Liver (tissue), 9 donors: ENCODE data around the gene AHDC1. TPM values are rescaled to one million over a fixed set of nuclear protein-coding genes. Genes with fewer than 3 reads are reported as not detected.
A peak's percentile ranks its signal among the peaks of the same experiment; 100 is the strongest.

Source experiments
- DNase-seq: peaks from one replicate; pipeline ENCODE4 v3.0.0-alpha.2; 2017; ENCODE audit warnings: low spot score
- H3K27ac ChIP-seq, 2 donors: one replicate each; pipeline ENCODE4 v1.7.0; 2013; ENCODE audit warnings: inconsistent platforms in 2 of 2, low read length in 2 of 2, control low read depth in 1 of 2, low read depth in 1 of 2, mild to moderate bottlenecking in 1 of 2
- H3K27me3 ChIP-seq, 4 donors: one replicate each; pipeline versions ENCODE4 v1.6.1 to v1.7.0; 2013; ENCODE audit warnings: low read length in 3 of 4, inconsistent platforms in 1 of 4, mild to moderate bottlenecking in 1 of 4, moderate library complexity in 1 of 4; ENCODE audit not compliant: control insufficient read depth in 4 of 4, insufficient read depth in 4 of 4
- H3K36me3 ChIP-seq, 4 donors: one replicate each; pipeline versions ENCODE4 v1.6.1 to v1.7.0; 2013; ENCODE audit warnings: low read length in 3 of 4, mild to moderate bottlenecking in 3 of 4, low read depth in 1 of 4, moderate library complexity in 1 of 4; ENCODE audit not compliant: control insufficient read depth in 4 of 4, insufficient read depth in 3 of 4
- H3K4me1 ChIP-seq, 4 donors: one replicate each; pipeline versions ENCODE4 v1.6.1 to v1.7.0; 2013; ENCODE audit warnings: low read length in 3 of 4, mild to moderate bottlenecking in 3 of 4, moderate library complexity in 1 of 4; ENCODE audit not compliant: control insufficient read depth in 4 of 4, insufficient read depth in 4 of 4
- H3K4me3 ChIP-seq, 3 donors: one replicate each; pipeline versions ENCODE4 v1.6.1 to v1.7.0; 2013; ENCODE audit warnings: low read length in 3 of 3, control low read depth in 1 of 3, low read depth in 1 of 3, mild to moderate bottlenecking in 1 of 3
- H3K9ac ChIP-seq, 2 donors: one replicate each; pipeline ENCODE4 v1.7.0; 2013; ENCODE audit warnings: low read length in 2 of 2, mild to moderate bottlenecking in 2 of 2, moderate library complexity in 2 of 2, control low read depth in 1 of 2, low read depth in 1 of 2
- H3K9me3 ChIP-seq, 4 donors: one replicate each; pipeline versions ENCODE4 v1.6.1 to v1.7.0; 2013; ENCODE audit warnings: low read length in 3 of 4; ENCODE audit not compliant: control insufficient read depth in 4 of 4
- FOXA1 ChIP-seq: IDR thresholded peaks from 2 replicates; pipeline ENCODE4 v1.6.1; 2016; ENCODE audit warnings: antibody characterized with exemption
- FOXA2 ChIP-seq: IDR thresholded peaks from 2 replicates; pipeline ENCODE4 v1.6.1; 2016; ENCODE audit warnings: antibody characterized with exemption
- GABPA ChIP-seq, 2 donors: IDR thresholded peaks in 1 of 2; conservative IDR thresholded peaks in 1 of 2; 2 replicates each; pipeline ENCODE4 v1.6.1; 2016; ENCODE audit warnings: antibody characterized with exemption in 2 of 2, mild to moderate bottlenecking in 1 of 2, moderate library complexity in 1 of 2
- HNF4A ChIP-seq, 2 donors: conservative IDR thresholded peaks; 2 replicates each; pipeline ENCODE4 v1.6.1; 2016; ENCODE audit warnings: antibody characterized with exemption in 2 of 2, mild to moderate bottlenecking in 2 of 2
- HNF4G ChIP-seq: IDR thresholded peaks from 2 replicates; pipeline ENCODE4 v1.6.1; 2016; ENCODE audit warnings: antibody characterized with exemption
- JUND ChIP-seq, 2 donors: IDR thresholded peaks; 2 replicates each; pipeline ENCODE4 v1.6.1; 2016; ENCODE audit warnings: antibody characterized with exemption in 2 of 2
- NR2F2 ChIP-seq: IDR thresholded peaks from 2 replicates; pipeline ENCODE4 v1.6.1; 2016; ENCODE audit warnings: antibody characterized with exemption
- RXRA ChIP-seq, 2 donors: IDR thresholded peaks; 2 replicates each; pipeline ENCODE4 v1.6.1; 2017 to 2018; ENCODE audit warnings: antibody characterized with exemption in 2 of 2, mild to moderate bottlenecking in 1 of 2
- SP1 ChIP-seq: IDR thresholded peaks from 2 replicates; pipeline ENCODE4 v1.6.1; 2018; ENCODE audit warnings: antibody characterized with exemption, mild to moderate bottlenecking
- TAF1 ChIP-seq: conservative IDR thresholded peaks from 2 replicates; pipeline ENCODE4 v1.6.1; 2016; ENCODE audit warnings: antibody characterized with exemption, mild to moderate bottlenecking
- YY1 ChIP-seq: IDR thresholded peaks from 2 replicates; pipeline ENCODE4 v1.6.1; 2016; ENCODE audit warnings: antibody characterized with exemption, mild to moderate bottlenecking
- WGBS: extraction: QIAGEN DNeasy Blood & Tissue Kit; methylation state at CpG from one replicate; pipeline ENCODE4 v1.1.7; 2013; 5-methylcytosine and 5-hydroxymethylcytosine counted together
- polyA plus RNA-seq, 2 donors: library from polyadenylated mRNA; stranded (reverse) in 1 of 2; unstranded in 1 of 2; fragments of 200-250 nt in 1 of 2; fragments of >200 nt in 1 of 2; fragmentation: Nextera tagmentation in 1 of 2; extraction: Ambion mirVana in 1 of 2; gene quantifications; one replicate each; pipeline versions ENCODE4 v1.2.1 to v1.2.3, GENCODE V29; 2013 to 2015
- total RNA-seq, 2 donors: library from RNA; depleted of rRNA; stranded (reverse); fragments of >200 nt; gene quantifications; one replicate each; pipeline ENCODE4 v1.2.3, GENCODE V29; 2014
- TF ChIP-seq, protein P1 (sequence below): fragments of 150-350 bp; IDR thresholded peaks from 2 replicates; pipeline ENCODE4 v1.5.1; 2017; ENCODE audit warnings: improper control_type of control experiment, low read depth, low read length; ENCODE audit not compliant: missing input control
- TF ChIP-seq, protein P2 (sequence below): IDR thresholded peaks from 2 replicates; pipeline ENCODE4 v1.6.1; 2016; ENCODE audit warnings: antibody characterized with exemption
- TF ChIP-seq, protein P3 (sequence below): IDR thresholded peaks from 2 replicates; pipeline ENCODE4 v1.6.1; 2016; ENCODE audit warnings: antibody characterized with exemption
- TF ChIP-seq, protein P4 (sequence below): IDR thresholded peaks from 2 replicates; pipeline ENCODE4 v1.6.1; 2016; ENCODE audit warnings: antibody characterized with exemption
- donor health status: healthy.
- donor health status: healthy.
- donor health status: healthy.
- donor health status: healthy.
- donor health status: healthy.

Gene AHDC1
- total and polyA plus RNA-seq, 4 donors, result 2.4 to 6.5 (median 5.5) TPM

DNA sequence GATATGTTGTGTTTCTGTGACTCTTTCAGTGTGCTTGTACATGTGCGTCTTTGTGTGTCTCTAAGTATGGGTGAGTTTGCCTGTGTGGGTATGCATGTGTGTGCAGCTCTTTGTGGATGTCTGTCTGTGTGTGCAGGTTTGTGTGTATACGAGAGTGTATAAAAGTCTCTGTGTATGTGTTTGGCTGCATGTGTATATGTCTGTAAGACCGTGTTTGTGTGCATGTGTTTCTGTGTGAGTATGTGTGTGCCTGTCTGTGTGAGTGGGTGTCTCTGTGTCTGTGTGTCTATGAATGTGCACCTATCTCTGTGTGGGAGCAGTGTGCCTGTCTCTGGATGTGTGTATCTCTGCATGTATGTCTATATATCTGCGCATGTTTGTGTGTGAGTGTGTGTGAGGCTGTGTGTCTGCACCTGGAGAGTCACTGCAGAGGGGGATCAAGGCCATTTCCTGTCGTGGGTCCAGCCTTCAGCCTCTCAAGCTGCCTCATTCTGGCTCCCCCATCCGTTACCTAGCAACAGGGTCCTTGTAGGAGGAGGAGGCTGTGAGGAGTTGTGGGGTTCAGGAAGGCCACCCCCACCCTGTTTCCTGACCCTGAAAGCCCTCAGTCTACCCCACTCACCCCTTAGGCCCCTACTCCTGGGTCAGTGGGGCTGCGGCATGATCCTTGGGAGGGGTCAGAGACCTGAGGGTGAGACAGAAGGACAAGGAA, 20.7 kb upstream of the AHDC1 start:
- Histone ChIP-seq H3K4me1 (peaks cover 0 to 7% (median 0%) of the 10 kb centered on the region in 4 donors), H3K27ac (peak overlapping the region in 1 of 2 donors; percentile 28), H3K4me3 (no peak overlapping the region), H3K9me3 (no peaks in the 10 kb centered on the region), H3K9ac (no peak overlapping the region), H3K36me3 (no peaks in the 10 kb centered on the region), H3K27me3 (no peaks in the 10 kb centered on the region)
- TF ChIP-seq HNF4A (conservative IDR thresholded peaks at IDR 0.05), result no peak
- TF ChIP-seq NR2F2, result peak; percentile 81
- 65% methylated on average over 7 of the region's 7 CpGs for WGBS
- no peak for DNase-seq

DNA sequence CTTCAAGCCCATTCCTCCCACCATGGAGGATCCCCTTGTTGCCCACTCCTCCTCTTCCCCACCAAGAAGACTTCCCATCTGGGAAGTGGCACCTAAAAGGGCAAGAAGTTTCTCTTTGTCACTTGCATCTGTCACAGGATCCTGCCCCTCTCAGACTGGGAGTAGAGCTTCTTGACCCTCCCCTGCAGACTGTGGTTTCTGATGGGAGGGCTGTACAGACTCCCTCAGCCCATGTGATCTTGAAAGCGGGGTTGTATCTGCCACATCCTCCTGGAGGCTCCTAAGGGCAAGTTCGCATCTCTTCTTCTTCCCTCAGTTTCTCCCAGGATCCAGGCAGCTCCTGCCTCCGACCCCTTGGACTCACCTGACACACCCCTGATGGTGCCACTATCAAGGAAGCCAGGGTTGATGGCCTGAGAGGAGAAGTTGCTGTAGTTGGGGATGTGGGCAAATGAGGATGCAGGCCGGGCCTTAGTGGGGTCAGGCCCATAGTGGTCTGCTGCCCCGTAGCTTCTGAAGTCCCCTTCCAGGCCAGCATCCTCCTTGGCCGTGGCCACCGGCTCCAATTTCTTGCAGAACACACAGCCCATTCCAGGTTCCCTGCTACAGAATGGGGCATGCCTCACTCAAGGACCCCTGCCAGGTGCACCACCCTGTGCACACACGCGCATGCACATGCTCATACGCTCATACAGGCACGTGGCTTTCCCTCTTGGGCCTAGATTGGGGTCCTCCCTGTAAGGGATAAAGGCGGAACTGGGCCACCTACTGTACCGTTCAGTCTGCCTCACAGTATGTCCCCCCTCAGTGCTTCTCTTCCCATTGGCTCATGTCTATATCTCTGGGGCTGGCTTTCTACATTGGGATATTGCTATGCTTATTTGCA, 19.6 kb upstream of the AHDC1 start:
- TF ChIP-seq JUND (IDR thresholded peaks at IDR 0.05) (no peak), TAF1 (no peak), FOXA1 (no peak), HNF4A (conservative IDR thresholded peaks at IDR 0.05) (no peak), SP1 (no peak), YY1 (no peak), RXRA (IDR thresholded peaks at IDR 0.05) (no peak), FOXA2 (no peak), GABPA (IDR thresholded peaks at IDR 0.05 in 1 of 2, conservative IDR thresholded peaks at IDR 0.05 in 1 of 2) (no peak), HNF4G (no peak), NR2F2 (no peak)
- TF ChIP-seq, protein P1, sequence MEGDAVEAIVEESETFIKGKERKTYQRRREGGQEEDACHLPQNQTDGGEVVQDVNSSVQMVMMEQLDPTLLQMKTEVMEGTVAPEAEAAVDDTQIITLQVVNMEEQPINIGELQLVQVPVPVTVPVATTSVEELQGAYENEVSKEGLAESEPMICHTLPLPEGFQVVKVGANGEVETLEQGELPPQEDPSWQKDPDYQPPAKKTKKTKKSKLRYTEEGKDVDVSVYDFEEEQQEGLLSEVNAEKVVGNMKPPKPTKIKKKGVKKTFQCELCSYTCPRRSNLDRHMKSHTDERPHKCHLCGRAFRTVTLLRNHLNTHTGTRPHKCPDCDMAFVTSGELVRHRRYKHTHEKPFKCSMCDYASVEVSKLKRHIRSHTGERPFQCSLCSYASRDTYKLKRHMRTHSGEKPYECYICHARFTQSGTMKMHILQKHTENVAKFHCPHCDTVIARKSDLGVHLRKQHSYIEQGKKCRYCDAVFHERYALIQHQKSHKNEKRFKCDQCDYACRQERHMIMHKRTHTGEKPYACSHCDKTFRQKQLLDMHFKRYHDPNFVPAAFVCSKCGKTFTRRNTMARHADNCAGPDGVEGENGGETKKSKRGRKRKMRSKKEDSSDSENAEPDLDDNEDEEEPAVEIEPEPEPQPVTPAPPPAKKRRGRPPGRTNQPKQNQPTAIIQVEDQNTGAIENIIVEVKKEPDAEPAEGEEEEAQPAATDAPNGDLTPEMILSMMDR, result no peak
- TF ChIP-seq, protein P2, sequence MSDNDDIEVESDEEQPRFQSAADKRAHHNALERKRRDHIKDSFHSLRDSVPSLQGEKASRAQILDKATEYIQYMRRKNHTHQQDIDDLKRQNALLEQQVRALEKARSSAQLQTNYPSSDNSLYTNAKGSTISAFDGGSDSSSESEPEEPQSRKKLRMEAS, result no peak
- TF ChIP-seq, protein P3, sequence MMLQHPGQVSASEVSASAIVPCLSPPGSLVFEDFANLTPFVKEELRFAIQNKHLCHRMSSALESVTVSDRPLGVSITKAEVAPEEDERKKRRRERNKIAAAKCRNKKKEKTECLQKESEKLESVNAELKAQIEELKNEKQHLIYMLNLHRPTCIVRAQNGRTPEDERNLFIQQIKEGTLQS, result no peak
- TF ChIP-seq, protein P4, sequence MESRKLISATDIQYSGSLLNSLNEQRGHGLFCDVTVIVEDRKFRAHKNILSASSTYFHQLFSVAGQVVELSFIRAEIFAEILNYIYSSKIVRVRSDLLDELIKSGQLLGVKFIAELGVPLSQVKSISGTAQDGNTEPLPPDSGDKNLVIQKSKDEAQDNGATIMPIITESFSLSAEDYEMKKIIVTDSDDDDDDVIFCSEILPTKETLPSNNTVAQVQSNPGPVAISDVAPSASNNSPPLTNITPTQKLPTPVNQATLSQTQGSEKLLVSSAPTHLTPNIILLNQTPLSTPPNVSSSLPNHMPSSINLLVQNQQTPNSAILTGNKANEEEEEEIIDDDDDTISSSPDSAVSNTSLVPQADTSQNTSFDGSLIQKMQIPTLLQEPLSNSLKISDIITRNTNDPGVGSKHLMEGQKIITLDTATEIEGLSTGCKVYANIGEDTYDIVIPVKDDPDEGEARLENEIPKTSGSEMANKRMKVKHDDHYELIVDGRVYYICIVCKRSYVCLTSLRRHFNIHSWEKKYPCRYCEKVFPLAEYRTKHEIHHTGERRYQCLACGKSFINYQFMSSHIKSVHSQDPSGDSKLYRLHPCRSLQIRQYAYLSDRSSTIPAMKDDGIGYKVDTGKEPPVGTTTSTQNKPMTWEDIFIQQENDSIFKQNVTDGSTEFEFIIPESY, result no peak
- Histone ChIP-seq H3K4me1 (peaks cover 0 to 7% (median 0%) of the 10 kb centered on the region in 4 donors), H3K9ac (no peak overlapping the region), H3K36me3 (no peaks in the 10 kb centered on the region), H3K9me3 (no peaks in the 10 kb centered on the region), H3K4me3 (no peak overlapping the region), H3K27ac (no peak overlapping the region), H3K27me3 (no peaks in the 10 kb centered on the region)
- DNase-seq, result no peak
- WGBS, result 94% methylated on average over 13 of the region's 13 CpGs
